NCI-H69 (cell line): Measurements from ENCODE around the gene MITF.
"Not testable (repeated sequence)": the region's sequence is repeated elsewhere in the genome, so short reads cannot be mapped to it uniquely, and the experiment has no call there.

Experiments used
- DNase-seq: peaks from one replicate; lab custom pipeline; 2025; lab: John Stamatoyannopoulos, UW

The MITF gene

DNA sequence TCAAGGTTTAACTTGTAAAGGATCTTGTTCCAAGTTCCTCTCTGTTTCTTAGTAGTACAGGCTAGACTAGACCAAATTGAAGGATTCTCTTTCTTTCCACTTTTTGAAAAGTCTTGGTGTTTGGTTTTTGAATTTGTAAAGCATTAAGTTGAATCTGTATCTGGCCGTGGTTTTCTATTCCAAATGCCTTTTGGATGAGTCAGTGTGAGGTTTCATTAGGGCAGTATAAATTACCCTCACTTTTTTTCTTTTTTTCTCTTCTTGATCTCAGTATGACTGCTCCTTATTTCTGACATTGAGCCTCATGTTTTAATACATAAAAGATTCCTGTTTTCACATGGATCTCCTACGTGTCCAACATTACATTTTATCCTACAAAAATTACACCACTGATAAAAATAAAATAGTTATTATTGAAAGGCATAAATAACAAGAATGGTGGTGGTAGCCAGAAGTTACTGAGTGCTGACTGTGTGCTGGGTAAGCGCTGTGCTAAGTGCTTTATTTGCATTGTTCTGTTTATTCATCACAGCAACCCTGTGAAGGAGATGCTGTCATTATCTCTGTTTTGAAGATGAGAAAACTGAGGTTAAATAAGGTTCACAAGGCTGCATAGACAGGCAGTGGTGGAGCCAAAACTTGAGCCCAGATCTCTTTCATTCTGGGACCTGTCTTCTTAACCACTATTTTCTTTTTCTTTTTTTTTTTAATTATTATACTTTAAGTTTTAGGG lies 48.3 kb downstream of the MITF start:
- DNase-seq, result no peak

DNA sequence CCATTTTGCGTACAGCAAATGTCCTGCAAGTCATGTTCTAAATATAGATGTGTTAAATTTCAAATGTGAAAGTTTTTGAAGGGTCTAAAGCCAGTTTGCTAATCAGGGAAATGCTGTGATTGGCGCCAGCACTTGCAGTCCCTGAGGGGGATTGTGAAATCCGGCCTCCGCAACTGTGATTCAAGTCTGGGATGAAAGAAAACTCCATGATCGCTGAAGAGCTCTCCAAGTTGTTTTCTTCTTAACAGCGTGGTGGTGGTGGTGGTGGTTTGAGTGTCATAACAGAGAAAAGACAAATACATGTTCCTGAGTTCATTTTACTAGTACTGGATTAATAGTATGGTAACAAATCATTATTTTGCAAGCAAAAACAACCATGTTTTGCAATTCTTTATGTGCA lies 51.8 kb downstream of the MITF start:
- DNase-seq, result no peak

GRCh38 chr3:69791919-69792399 lies 52.7 kb downstream of the MITF start:
- no peak for DNase-seq

- DNase-seq, result not testable (repeated sequence)
These were observed 56.9 kb downstream of the MITF start for GRCh38 chr3:69796126-69796525.

- no peak for DNase-seq
These were observed 64.5 kb downstream of the MITF start for GRCh38 chr3:69803681-69804270.

DNA sequence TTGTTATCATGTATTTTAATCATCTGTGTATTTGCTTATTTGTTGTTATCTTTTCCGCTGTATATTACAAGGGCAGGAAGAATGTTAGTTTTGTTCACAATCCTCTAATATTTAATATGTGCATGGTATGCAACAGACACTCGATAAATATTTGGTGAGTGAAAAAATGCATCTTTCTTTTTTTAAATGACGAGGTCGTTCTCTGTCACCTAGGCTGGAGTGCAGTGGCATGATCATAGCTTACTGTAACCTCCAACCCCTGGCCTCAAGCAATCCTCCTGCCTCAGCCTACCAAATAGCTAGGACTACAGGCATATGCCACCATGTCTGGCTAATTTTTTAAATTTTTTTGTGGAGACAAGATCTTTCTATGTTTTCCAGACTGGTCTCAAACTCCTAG lies 66.2 kb downstream of the MITF start:
- no peak for DNase-seq

DNA sequence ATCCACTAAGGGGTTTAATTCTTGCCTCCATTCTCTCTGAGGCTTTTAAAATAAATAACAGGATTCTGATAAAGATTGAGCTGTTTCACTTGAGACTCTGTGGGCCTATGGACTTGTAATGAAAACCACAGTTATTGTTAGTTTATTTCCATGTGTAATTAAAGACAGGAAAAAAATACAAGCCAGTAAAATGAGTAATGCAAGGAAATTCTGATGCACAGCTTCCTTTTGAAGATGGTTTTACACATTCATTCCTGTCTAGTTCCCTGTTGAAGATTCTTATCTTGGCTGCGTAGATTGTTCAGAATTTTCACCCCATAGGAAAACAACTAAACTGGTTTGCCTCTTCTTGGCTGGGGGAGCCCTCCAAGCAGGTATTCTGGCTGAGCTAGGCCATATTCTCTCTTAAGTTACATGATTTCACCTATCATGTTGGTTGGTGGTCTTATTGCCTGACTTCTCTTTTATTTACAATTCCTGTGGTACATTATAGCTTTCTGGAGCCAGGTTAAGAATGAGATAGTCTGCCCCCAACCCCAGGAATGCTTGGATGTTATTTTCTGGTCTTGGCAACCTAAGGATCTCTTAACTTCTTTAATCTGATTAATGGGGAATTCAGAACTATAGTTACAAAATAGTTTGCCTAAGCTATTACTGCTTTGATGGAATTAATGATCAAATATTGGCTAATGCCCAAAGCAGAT lies 67.6 kb downstream of the MITF start:
- DNase-seq, result no peak

DNA sequence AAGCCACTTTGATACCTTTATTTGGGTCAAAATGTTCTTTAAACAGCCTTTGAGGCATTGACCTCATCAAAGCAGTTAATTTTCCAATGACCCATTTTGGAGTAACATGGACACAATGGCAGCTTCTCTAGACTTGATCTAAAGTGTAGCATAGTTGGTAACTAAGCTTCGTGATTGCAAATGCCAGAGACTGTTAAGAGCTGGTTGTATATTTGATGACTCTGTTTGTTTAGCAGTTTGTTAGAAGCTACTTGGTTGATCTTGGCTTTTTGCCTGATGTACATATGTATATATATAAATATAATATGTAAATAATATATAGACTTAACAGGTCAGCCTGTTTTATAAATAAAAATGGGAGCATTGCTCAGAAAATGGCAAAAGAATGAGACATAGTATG lies 68.4 kb downstream of the MITF start:
- no peak for DNase-seq

GRCh38 chr3:69809076-69809835 lies 70.0 kb downstream of the MITF start:
- no peak for DNase-seq

DNA sequence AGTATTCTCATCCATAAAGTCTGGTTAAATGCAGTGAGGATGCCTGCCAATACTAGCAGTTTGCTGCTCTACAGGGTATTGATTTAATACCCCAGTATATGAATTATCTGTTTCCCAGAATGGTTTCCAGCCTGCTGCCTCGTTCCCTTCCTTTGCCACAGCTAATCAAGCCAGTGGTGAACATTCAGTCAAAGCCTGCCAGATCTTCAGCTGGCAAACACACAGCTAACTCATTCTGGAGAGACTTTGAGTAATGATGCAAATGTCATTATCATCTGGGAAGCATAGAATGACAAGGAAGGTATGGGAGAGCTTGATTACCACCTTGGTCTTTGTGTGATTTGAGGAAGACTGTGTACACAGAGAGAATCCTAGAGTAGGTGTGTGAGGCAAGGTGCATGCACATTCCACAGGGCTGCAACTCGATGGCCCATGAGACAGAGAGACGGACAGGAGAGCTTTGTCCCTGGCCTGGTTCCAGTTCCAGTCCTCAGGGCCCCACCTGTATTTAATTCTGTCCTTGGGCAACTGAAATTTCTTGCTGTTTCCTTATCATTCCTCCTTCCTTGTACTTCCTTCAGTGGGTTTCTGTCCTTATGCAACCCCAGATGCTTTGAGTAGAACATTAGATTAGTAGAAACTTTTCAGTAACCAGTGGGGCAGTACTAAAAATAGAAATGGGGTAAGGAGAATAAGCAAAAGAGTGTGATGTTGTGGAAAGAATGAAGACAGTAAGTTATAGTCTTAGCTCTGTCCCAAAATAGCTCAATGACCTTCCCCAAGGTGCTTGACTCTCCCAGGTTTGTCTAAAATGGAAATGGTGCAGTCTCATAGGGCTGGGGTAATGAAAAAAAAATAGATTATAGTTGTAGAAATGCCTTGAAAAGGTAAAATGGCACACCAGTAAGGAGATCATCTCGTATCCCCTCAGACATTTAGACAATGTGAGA lies 72.5 kb downstream of the MITF start:
- no peak for DNase-seq

GRCh38 chr3:69815970-69816369 lies 76.7 kb downstream of the MITF start:
- no peak for DNase-seq

DNA sequence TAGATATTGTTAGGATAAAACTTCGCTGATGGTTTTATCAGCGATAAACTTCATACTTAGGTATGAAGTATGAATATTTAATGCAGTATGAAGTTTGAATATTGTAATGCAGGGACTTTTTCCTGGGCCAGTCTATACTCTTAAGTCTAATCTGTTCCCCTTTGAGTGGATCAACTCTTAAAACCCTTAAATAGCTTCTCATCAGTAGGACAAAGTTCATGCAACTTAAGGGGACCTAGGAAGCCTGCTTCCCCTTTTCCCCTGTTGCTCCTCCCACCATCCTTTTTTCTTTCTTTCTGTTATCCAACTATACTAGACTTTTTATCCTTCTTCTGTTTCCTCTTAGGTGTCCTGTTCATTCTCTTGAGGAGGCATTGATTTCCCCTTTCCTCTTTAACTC lies 78.7 kb downstream of the MITF start:
- DNase-seq, result no peak

GRCh38 chr3:69819282-69819681 lies 80.0 kb downstream of the MITF start:
- no peak for DNase-seq

GRCh38 chr3:69821133-69821532 lies 81.9 kb downstream of the MITF start:
- no peak for DNase-seq

- DNase-seq, result no peak
These were observed 84.5 kb downstream of the MITF start for GRCh38 chr3:69823743-69824142.

DNA sequence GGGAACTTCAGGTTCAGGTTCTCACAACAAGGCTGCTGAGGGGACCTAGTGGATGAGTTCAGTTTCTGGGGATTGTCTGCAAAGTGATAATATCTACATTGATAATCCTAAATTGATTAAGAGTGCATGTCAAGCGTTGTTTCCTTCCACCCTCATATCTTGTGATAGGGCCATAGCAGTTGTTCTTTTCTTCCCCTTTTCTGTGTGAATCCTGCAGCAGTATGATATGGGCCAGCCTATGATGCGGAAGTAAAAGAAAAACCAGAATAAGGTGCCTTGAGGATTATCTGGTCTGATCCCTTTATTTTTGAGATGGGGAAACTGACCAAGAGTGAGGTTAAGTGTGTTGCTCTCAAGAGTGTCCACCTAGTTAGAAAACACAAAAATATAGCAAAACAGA lies 86.2 kb downstream of the MITF start:
- DNase-seq, result no peak

DNA sequence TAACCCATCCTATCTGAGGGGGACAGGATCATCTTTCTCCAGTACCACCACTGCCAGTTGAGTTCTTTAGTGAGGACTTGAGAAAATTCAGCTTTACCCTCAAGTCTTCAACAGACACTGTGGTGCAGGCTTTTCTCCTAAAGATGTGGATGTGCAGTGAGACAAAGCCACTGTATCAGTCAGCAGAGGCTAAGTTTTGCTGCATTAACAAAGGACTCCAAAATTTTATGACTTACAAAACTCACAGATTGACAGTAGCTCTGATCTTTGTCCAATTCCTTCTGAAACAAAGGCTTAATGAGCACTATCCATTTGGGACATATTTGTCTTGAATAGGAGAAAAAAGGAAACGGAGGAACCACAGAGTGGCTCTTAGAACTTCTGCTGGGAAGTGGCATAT lies 87.9 kb downstream of the MITF start:
- no peak for DNase-seq

DNA sequence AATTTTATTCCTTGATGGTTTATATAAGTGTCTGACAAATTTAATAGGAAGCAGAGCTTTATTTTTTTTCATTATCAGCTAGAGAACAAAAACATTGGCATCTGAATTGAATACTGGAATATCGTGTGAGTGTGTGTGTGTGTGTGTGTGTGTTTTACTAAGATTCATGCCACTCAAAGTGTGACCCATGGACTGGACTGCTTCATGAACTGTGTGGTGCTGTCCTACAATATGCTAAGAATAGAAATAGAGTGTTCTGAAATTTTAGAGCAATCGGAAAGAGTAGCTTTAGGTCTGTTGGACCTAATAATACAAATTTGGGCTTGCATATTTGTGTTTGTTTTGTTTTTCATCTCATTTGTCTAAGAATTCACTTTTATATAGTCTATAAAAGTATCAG lies 89.6 kb downstream of the MITF start:
- DNase-seq, result no peak

DNA sequence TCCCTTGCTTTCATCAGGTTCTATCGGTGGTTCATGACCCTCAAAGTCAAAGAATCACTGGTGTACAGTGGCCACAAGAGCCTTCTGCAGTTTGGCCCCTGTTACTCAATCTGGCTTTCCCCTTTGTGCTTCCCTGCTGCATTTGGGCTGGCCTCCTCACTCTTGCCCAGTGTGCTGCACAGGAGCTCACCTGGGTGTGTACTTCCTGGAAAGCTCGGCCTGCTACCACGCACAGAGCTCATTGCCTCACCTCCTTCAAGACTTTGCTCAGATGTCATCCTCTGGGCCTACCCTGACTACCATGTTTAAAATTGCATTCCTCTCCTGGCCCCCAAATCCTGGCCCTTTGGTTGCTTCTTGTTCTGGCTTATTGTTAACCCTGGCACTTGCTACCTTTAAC lies 90.9 kb downstream of the MITF start:
- no peak for DNase-seq

DNA sequence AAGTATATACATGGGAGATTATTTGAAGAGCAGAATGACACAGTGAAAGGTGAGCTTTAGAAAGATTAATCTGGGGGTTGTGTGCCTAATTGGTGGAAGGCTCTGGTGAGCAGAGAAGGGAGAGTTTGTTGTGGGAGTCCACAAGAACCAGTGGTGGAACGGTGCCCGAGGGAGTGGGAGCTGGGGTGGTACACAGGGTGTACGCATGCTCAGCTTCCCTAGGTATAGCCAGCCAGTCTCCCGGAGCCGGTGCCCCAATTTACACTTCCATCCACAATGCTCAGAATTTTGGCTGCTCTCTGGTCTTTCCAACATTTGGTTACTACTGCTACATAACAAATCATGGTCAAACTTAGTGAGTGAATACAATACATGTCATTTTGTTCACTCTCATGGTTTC lies 92.5 kb downstream of the MITF start:
- DNase-seq, result no peak

DNA sequence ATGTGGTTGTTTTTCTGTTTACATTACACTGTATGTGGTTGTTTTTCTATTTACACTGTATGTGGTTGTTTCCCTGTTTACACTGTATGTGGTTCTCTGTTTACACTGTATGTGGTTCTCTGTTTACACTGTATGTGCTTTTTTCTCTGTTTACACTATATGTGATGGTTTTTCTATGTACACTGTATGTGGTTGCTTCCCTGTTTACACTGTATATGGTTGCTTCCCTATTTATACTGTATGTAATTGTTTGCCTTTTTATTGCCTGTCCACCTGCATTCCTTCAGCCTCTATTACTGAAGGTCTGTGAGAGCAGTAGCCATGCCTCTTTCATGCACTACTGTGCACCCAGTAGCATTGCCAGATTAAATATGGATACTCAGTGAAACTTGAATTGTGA lies 94.3 kb downstream of the MITF start:
- no peak for DNase-seq
